ENCODE results near the gene HIPK1.
"Not testable (repeated sequence)": the region's sequence is repeated elsewhere in the genome, so short reads cannot be mapped to it uniquely, and the experiment has no call there.

Gene HIPK1

DNA sequence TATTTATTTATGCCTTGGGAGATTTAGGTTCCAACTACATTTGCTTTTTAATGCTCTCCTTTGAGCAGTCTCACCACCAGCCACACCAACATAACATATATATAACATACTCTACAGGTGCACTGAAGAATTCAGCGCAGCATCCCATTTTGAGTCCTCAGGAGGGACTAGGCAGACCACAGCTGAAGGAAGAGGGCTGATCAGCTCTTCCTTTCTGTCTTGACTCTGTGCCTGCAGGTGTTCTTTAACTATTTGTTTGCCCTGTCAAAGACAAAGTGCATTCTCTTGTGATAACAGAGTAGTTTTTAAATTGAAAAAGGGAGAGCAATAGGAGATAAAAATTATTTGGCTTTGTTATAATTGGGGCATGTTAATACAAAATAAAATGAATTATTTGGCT lies 17.0 kb downstream of the HIPK1 start:
- DNase-seq, result no peak

DNA sequence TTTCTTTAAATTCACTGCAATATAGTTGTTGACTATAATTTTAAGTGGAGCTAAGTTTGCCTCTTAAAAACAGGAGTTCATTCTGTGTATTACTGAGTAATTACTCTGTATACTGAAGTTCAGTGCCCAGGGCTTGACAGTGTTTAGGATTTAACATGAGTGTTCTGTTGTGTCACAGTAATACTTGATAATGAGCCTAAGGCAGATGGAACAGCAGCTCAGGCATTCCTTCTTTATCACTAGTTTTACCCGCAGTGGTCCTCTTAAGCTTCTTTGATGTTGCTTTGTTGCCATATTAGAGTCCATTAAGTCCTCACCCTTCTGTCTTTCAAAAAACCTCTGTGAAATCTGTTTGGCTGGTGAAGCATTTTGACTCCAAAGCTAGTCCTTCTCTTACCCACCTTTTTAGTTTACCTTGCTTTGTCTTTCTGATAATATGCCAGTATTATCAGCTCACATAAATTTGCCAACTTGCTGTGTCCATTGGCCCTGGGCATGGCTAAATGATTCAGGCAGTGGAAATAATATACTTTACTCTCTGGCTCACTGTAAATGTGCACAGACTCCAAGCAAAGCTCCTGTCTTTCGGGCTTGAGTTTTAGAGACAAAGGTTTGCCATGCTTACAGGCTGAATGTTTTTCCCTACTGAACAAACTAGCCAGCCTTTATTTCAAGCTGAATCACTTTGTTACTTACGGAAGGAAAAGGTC lies 17.7 kb downstream of the HIPK1 start:
- DNase-seq, result no peak

DNA sequence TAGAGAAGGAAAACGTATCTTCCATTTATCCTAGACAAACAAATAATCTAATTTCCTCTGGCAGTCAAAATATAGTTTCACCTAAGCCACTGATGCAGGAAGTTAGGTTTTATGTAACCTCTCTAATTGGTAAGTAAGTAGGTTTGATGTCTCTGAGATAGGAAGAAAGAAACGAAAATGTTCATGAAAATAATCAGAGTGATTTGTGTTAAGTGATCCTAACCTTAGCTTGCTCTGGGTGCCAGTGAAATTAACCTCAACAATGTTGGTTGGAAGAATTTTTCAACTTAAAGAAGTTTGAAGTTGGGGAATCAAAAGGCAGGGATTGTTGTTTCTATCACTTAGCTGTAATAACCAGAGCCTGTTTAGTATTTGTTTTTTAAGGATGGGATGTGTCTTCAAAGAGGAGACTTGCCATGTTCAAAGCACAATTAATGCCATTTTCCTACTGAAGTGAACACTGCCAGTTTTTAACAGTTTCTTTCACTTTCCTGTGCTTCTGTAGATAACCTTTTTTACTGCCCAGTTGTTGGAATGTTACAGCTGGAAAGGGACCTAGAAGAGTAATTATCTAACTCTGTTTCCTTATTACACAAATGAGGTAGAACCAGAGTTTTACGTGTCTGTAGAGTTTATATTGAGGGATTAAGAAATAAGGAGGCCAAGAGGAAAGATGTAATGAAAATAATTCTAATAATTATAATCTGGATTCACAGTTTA lies 18.4 kb downstream of the HIPK1 start:
- DNase-seq, result no peak

DNA sequence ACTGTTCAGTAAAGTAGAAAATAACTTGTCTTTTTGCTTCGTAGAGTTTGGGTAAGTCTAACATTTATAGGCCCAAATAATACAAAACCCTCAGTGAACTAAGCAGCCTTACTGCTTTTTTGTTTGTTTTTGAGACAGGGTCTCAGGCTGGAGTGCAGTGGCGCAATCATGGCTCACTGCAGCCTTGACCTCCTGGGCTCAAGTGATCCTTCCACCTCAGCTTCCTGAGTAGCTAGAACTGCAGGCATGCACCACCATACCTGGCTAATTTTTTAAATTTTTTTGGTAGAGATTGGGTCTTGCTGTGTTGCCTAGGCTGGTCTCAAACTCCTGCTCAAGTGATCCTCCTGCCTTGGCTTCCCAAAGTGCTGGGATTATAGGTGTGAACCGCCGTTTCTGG lies 19.0 kb downstream of the HIPK1 start:
- DNase-seq, result not testable (repeated sequence)

DNA sequence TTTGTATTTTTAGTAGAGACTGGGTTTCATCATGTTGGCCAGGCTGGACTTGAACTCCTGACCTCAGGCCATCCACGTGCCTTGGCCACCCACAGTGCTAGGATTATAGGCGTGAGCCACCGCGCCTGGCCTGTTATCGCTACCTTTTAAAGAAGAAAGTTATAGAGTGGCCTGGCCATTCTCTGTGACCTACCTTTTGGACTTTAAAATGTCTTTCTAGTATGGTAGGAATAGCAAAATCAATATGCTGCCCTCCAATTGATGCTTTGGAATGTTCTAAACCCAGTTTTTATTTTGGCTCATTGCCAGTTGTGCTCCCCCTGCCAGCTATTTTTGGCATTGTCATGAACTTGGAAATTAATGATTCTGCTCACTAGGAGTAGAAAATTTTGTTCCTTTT lies 19.9 kb downstream of the HIPK1 start:
- no peak for DNase-seq

DNA sequence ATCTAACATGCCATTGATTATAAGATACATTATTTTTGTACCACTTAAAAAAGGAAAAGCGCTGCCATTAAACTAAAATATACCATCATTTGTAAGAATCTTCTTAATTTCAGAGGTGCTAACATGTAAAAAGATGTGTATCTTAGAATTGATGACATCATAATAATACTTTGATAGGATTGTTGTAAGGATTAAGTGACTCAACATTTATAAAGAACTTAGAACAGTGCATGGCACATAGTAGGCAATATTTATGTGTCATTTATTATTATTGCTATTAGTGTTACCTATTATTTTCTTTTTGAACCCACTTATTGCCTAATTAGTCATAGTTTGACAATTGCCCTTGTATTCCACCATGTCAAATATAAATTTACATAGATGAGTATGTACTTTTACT lies 21.8 kb downstream of the HIPK1 start:
- DNase-seq, result no peak

DNA sequence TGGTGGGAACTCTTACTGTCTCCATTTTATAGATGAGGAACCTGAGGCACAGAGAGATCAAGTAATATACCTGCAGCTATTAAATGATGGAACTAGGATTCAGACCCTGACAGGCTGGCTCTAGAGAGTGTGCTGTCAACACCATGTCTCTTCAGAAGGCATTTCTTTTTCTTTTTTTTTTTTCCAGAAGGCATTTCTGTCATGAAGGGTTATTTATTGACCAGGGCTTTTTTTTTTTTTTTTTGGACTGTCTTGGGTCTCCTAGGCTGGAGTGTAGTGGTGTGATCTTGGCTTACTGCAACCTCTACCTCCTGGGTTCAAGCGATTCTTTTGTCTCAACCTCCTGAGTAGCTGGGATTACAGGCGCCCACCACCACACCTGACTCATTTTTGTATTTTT lies 22.6 kb downstream of the HIPK1 start:
- no peak for DNase-seq

DNA sequence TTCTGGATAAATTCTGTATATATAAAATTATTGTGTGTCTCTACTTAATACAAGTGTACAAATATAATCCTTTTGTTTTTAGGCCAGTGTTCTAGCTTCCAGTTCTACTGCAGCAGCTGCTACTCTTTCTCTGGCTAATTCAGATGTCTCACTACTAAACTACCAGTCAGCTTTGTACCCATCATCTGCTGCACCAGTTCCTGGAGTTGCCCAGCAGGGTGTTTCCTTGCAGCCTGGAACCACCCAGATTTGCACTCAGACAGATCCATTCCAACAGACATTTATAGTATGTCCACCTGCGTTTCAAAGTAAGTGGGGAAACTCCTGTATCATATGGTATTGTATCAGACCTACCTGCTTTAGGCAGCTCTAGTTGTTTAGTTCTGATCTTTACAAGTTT lies 28.9 kb downstream of the HIPK1 start:
- no peak for DNase-seq

DNA sequence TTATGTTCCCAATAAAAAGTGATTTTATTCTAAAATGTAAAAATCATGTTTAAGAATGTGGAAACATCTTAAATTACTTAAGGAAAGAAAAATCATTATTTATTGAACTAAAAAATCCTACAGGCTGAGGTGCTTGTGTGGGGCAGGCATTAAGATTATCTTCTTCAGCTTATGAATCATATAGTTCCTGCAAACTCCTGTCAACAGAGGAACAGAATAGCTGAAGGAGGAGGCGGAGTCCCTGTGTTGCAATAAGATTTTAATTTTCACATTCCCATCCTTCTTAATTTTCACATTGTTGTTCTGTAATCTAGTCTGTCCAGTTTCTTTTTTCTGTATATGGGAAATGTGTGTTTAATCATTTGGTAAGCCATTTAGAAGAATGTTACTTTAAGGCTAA lies 29.6 kb downstream of the HIPK1 start:
- no peak for DNase-seq

DNA sequence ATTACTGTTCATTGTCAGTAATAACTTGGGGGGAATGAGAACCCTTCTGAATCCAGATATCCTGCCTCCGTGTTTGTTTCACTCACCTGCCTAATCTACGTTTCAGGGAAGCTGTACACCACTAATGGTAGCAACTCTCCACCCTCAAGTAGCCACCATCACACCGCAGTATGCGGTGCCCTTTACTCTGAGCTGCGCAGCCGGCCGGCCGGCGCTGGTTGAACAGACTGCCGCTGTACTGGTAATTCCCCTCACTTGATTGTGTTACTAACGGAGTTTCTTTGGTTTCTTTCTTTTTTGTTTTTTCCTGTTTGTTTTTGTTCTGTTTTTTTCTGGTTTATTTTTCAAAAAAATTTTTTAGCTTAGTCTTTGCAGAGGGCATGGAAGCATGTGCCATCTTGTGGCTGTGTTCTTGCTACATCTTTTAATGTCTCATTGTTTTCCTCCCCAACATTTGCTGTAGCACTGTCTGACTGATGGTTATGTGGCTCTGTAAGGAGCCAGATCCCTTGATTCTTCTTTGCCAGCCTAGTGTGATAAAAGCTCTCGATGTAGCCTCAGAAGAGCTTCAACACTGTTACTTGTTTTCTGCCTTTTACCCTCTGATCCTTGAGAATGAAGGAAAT lies 34.3 kb downstream of the HIPK1 start:
- no peak for DNase-seq

DNA sequence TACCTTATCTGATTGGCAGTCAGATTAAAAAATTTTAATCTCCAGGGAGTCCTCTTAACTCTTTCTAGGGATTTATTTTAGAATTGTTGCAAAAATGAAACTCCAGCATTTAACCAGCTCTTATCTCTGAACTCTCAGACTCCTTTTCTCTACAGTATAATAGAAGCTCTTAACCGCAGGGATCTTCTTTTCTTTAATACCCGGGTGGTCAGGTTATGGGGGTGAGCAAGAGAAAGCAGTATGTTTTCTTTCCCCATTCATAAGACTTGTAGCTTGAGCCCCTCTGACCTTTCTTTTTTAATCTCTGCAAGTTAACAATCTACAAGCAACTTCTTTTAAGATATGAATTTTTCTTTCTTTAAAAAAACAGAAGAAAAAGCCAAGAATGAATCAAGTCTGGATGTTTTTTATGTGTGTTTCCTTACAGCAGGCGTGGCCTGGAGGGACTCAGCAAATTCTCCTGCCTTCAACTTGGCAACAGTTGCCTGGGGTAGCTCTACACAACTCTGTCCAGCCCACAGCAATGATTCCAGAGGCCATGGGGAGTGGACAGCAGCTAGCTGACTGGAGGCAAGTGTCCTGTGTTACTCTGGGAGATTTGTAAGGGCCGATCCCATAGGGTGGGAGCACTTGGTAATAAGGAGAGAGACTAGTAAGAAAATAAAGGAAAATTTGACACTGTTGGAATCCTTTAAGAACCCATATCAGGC lies 36.7 kb downstream of the HIPK1 start:
- DNase-seq, result no peak

DNA sequence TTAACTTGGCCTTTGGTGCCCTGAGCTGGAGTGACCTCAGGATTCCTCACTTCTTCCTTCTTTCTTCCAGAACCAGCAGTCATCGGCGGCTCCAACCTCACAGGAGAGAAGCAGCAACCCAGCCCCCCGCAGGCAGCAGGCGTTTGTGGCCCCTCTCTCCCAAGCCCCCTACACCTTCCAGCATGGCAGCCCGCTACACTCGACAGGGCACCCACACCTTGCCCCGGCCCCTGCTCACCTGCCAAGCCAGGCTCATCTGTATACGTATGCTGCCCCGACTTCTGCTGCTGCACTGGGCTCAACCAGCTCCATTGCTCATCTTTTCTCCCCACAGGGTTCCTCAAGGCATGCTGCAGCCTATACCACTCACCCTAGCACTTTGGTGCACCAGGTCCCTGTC lies 43.8 kb downstream of the HIPK1 start:
- no peak for DNase-seq

DNA sequence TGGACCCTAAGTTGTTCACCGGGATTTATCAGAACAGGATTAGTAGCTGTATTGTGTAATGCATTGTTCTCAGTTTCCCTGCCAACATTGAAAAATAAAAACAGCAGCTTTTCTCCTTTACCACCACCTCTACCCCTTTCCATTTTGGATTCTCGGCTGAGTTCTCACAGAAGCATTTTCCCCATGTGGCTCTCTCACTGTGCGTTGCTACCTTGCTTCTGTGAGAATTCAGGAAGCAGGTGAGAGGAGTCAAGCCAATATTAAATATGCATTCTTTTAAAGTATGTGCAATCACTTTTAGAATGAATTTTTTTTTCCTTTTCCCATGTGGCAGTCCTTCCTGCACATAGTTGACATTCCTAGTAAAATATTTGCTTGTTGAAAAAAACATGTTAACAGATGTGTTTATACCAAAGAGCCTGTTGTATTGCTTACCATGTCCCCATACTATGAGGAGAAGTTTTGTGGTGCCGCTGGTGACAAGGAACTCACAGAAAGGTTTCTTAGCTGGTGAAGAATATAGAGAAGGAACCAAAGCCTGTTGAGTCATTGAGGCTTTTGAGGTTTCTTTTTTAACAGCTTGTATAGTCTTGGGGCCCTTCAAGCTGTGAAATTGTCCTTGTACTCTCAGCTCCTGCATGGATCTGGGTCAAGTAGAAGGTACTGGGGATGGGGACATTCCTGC lies 46.2 kb downstream of the HIPK1 start:
- DNase-seq, result no peak

DNA sequence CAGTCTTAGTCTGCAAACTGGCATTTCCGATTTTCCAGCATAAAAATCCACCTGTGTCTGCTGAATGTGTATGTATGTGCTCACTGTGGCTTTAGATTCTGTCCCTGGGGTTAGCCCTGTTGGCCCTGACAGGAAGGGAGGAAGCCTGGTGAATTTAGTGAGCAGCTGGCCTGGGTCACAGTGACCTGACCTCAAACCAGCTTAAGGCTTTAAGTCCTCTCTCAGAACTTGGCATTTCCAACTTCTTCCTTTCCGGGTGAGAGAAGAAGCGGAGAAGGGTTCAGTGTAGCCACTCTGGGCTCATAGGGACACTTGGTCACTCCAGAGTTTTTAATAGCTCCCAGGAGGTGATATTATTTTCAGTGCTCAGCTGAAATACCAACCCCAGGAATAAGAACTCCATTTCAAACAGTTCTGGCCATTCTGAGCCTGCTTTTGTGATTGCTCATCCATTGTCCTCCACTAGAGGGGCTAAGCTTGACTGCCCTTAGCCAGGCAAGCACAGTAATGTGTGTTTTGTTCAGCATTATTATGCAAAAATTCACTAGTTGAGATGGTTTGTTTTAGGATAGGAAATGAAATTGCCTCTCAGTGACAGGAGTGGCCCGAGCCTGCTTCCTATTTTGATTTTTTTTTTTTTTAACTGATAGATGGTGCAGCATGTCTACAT lies 47.6 kb downstream of the HIPK1 start:
- no peak for DNase-seq

DNA sequence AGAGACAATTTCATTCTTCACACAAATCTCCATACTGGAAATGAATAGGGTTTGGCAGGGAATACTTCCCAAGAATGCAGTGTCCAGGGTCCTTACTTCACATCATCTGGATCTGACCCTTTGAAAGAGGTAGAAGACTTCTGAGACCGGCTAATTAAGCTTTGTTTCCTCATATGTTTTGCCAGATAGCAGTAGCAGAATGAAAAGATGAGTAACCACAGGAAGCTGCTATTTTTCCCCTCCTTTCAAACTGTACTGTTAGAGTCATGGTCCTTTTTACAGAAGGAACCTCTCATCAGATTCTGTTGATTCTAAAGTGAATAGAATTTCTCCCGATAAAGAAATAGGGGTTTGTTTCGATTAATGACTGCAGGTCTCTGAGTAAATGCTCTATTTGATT lies 48.8 kb downstream of the HIPK1 start:
- DNase-seq, result no peak

DNA sequence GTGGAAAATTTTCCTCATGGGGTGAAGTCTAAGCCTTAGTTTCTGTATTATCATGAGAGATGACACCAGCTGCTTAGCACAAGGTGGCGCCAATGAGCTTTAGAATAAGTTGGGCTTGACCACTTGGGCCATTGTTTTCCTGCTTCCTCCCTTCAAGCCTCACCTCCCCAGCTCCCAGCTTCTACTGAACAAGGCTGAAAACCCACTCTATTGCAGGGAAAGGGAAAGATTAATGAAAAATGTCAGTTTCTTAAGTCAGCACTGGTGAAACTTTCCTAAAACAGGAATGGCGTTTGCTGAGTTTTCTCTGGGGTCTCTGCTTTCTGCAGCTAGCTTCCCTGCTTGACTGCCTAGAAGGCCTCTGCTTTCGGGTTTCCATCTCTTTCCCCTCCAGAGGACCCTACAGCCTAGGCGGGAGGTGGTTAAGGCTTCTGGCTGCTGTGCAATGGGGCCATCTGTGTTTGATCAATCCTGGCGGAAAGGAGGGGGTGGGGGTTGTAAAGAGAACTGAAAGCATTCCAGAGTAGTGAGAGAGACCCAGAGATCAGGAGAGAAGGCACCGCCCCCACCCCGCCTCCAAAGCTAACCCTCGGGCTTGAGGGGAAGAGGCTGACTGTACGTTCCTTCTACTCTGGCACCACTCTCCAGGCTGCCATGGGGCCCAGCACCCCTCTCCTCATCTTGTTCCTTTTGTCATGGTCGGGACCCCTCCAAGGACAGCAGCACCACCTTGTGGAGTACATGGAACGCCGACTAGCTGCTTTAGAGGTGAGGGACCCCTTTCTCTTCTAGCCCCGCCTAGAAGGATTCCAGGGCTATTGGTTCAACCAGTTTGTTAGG lies 50.0 kb downstream of the HIPK1 start, which contains the start of gene OLFML3:
OLFML3 (plus strand) TSS at position 612 of the 840 bp plus-strand sequence; CDS start at position 655, 43 bp downstream.
- DNase-seq, result no peak

DNA sequence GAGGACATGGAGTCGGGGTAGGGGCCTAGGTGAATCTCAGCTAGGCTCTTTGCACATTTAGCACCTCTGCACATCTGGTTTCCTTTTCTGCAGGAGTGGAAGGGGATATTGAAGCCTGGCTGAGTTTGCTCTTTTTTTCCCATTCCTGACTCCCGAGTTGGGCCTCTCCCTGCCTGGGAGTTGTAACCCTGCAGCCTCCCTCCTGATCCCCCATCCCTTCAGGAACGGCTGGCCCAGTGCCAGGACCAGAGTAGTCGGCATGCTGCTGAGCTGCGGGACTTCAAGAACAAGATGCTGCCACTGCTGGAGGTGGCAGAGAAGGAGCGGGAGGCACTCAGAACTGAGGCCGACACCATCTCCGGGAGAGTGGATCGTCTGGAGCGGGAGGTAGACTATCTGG lies 51.0 kb downstream of the HIPK1 start:
- no peak for DNase-seq

DNA sequence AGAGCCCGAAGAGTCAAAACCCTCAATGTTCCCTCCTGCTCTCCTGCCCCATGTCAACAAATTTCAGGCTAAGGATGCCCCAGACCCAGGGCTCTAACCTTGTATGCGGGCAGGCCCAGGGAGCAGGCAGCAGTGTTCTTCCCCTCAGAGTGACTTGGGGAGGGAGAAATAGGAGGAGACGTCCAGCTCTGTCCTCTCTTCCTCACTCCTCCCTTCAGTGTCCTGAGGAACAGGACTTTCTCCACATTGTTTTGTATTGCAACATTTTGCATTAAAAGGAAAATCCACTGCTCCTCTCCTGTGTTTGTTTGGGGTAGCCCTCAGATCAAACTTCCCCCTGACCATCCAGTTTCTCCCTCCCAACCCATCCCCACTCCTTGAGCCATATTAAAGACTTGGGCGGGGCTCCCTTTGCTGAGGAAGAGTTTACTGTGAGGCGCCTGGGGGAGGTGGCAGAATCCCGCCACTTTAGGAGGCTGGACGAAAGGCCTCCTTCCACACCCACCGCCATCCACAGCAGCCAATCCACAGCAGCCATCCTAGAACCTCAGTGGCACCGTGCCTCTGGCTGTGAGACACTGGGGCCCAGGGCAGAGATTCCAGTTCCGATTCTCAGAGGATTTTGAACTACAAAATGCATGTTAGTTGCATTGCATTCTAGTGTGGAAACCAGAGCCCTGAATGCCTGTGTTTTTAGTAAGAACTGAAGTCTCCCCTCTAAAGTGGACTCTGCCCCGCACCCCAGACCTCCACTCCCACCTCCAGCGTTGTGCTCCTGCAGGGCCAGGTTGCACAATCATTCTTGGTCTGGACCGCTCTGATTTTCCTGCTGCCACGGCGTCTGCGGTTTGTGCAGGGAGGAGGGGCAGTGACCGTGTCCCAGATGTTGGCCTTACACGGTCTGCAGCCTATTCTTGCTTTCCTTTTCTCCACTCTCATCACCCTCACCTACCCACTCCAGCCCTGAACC lies 53.1 kb downstream of the HIPK1 start:
- no peak for DNase-seq

DNA sequence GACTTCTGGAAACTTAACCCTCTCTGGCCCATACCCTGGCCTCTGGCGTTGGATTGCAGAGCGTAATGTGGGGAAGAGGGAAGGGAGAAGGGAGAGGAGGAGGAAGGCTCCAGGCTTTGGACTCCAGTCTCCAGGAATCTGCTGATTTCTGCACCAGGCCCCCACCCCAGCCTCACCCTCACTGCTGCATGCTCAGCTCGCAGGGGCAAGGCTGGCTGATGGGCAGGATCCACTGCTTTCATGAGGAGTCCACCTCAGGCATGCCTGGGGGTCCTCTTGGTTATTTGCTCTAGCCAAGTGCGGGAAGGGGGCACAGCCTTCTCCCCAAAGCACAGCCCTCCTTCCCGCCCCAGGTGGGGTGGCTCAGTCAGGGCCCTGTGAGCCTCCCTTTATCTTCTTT lies 53.8 kb downstream of the HIPK1 start:
- DNase-seq, result no peak

DNA sequence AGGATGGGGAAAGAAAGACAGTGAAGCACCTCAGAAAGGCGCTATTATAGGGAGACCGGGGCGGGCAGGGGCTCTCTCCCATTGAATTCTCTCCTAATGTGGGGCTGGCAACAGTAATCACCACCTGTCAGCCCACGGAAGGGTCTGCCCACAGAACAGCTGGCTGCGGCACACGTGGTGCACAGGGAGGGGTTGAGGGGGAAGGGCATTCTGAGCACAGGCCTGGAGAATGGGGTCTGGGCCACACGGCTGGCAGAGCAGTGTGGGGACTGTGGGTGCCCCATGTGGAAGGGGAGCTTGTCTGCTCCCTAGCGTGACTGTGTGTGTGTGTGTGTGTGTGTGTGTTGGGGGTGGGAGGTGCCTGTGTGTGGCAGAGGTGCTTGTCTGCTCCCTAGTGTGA lies 54.3 kb downstream of the HIPK1 start:
- no peak for DNase-seq
